NCI-H1436 treated with DMSO at 0.1 percent for 48 hours (cell line): ENCODE measurements around the gene CFAP119.

ENCODE experiments used
- DNase-seq: peaks from one replicate; lab custom pipeline; 2025; lab: John Stamatoyannopoulos, UW

Gene CFAP119

DNA sequence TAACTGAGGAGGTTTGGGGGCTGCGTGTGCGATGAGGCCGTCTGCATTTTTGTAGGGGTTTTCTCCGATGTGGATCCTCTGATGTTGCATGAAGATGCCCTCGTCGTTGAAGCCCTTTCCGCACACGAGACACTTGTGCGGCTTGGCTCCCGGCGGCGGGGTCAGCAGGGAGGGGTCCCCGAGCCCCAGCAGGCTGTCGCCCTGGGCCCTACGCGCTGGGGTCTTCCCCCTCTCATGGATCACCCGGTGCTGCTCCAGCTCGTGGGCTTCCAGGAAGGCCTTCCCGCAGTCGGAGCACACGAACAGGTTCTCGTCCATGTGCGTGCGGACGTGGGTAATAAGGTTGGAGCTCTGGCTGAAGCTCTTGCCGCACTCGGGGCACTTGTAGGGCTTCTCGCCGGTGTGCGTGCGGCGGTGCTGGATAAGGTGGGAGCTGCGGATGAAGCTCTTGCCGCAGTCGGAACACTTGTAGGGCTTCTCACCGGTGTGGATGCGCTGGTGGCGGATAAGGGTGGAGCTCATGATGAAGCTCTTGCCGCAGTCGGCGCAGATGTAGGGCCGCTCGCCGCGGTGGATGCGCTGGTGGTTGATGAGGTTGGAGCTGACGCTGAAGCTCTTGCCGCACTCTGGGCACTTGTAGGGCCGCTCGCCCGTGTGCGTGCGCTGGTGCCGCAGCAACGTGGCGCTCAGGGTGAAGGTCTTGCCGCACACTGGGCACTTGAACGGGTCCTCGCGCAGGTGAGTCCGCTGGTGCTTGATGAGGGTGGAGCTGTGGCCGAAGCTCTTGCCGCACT, 20.8 kb upstream of the CFAP119 start:
- no peak for DNase-seq

DNA sequence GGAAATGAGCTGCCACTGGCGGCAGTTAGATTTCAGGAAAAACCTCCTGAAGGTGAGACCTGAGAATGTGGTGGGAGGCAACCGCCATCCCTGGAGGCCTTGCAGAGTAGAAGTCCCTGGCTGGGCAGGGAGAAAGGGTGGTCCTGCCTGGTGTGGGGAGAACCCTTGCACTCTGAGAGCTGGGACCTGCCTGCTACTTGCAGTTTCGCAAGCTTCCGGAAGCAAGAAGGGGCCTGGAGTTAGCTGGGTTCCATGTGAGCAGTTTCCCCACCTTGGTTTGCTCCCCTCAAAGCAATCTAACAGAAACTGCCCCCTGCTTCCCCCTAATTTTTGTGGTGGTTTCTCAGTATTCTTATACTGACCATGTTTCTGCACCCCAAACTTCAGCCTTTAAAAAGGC, 18.7 kb upstream of the CFAP119 start:
- DNase-seq, result no peak

DNA sequence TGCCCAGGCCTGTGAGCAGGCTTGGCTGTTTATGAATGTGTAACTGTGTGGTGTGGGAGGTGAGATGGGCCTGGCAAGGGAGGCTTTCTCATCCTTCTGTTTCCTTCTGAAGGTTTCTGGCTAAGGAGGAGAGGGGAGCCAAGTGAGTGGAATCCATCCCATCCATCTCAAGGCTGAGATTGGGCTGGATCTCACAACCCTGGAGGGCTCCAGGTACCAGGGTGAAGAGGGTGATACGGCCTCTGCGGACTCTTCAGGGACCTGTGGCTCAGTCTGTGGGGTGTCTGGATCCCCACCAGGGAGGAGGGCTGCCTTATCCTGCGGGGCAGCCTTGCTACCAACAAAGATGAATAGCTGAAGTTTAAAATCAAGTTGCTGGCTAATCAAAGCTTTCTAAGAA, 18.2 kb upstream of the CFAP119 start:
- no peak for DNase-seq

DNA sequence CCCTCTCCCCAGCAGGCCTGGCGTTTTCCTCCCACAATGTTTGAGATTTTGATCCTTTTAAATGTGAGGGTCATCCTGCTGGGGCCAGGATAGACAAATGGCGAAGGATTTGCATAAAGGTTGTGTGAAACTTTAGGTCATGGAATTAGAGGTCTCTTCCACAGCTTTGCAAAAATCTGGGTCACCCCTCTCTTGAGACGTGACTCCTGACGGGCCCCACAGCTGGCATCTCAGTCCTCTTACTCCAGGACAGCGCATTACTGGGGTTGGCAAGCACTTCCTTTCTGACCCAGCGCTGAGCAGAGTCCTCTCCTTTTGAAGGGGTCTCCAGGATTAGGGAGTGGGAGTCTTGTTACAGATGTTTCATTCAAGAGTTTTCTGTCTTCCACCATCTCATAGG, 17.7 kb upstream of the CFAP119 start:
- DNase-seq, result no peak

DNA sequence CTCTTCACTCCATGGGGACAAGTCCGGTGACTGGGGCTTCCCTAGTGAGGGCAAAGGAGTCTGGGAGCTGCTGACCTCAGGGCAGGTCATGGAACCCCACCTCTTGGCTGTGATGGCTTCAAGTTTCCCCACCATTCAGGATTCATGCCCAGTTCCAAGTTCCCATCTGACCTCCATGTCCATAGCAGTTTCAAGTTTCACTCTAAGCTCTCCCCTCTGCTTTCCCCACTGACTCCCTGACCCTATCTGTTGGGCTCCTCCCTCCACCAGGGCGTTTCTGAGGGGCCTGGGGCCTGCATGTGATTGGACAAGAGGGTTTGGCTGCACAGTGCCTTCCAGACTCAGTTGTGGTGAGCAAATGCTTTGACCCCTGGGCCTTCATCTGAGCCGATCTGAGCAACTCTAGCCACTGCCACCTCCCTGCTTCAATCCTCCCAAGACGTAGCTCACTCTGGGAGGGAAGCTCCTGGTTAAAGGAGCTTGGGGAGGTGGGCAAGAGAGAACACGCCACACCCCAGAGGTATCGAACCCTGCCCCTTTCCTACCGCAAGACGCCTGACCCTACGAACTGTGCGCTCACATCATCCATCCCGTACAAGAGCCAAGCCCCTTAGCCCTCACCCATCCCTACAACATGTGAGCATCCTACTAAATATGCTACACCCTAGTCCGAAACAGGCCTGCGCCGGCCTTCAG, 16.8 kb upstream of the CFAP119 start:
- DNase-seq, result no peak

DNA sequence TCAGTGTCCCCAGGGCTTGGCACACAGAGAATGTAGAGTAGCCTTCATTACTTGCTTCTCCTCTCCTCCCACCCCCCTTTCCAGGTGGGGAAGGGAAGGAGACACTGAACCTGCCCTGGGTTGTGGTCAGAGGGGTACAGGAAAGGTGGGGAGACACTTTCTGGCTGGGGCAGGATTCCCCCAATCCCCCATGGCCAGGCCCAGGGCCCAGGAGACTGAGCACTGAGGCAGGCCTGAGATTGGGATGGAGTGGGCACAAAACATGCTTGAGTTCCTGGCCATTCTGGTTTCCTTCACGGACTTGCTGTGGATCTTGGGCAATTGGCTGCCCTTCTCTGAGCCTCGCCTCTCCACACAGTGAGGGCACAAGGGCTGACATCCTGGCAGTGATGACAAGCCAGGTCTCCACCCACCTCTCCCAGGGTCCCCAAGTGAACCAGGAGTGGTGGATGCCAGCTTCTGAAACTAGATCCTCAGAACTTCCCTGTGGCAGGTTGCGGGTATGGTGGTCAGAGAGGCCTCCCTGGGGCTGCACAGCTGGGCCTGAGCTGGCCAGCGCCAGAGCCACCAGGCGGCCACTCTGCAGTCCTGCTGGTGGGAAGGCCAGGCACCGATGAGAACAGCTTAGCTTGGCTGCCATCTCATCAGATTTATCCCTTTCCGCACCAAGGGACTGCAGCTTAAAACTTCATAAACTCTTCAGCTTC, 15.9 kb upstream of the CFAP119 start:
- DNase-seq, result no peak

DNA sequence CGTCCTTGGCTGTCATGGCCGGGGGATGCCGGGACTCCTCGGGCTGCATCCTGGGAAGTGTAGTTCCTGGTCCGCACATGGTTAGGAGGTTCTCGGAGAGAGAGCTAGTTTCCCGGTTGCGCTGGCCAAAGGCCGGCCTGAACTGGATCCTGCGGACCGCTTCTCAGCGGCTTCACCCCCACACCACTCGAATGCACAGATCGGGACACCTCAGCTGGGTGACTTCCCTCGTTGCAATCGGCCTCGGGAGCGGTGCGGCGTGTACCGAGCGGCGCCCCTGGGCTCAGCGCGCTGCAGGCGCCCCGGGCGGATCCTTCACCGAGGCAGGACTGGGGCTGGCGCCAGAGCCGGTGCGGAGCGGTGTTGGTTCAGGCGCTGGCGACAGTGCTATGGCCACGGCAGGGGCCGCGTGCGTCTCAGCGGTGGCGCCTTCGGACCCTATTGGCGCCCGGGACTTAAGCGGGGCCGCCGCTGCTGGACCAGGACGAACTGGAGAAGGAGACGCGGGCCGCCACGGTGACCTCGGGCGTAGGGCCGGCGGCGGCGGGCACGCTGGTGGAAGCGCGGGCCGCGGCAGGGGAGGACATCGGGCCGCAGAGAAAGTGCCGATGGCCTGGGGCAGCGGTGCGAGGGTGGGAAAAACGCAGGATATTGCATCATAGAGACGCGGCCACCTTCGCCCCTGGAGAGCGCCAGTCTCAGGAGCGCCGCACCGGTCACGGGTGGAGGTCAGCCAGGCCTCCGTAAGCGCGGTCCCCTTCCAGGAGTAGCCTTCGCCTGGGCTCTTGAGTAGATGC, 13.7 kb upstream of the CFAP119 start:
- no peak for DNase-seq

DNA sequence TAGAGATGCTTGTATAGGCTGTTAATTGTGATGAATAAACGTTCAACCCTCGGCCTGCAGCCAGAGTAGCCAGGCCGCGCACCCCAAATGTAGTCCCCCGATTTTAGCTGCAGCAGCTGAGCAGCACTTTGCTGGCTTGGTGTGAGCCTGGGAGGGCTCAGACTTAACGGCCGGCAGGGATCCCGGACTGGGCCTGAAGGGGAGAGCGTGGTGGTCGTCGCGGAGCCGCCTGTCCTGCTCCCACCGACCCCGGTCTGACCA, 13.2 kb upstream of the CFAP119 start:
- DNase-seq, result no peak

DNA sequence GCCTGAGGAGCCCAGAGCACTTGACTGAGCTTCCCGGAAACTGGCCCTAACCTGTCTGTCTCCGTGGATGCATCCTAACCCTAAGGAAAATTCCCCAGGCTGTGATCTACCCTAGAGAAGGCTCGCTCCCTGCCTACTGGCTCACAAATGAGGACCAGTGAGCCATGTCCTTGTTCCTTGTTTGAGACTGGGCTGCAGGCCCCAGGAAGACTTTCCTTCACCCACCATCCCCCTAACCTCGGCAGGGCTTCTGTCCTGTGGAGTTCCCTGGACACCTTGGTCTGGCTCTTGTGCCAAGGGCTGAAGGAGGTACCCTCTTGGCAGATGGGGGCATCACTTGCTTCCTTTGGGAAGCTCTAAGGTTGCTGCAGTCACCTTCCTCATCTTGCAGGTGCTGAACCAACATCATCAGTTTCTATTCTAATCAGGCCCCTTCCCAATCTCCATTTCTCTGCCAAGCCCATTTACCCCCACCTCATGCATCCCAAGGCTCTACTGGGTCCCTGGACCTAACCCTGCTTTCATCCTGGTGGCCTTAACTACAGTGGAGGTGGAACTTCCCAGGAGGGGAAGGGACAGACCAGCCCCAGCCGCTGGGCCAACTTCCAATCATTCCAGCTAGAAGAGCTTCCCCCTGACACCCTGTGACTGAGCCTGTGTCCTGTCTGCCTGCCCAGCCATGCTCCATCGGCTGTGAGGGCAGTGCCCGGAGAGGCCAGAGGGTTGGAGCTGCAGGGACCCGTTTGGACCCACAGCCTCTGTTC, 12.7 kb upstream of the CFAP119 start:
- no peak for DNase-seq

DNA sequence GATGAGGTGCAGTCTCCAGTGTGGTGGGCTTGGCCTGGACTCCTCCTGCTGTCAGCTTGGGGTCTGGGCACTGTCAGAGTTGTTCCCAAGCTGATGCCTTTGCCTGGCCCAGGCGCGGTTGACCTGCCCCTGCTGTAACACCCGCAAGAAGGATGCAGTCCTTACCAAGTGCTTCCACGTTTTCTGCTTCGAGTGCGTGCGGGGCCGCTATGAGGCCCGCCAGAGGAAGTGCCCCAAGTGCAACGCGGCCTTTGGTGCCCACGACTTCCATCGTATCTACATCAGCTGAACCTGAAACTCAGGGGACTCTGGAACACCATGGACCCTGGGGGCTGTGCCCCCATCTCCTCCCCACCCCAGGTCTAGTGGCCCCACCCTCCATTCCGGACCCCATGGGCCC, 12.0 kb upstream of the CFAP119 start:
- DNase-seq, result no peak

DNA sequence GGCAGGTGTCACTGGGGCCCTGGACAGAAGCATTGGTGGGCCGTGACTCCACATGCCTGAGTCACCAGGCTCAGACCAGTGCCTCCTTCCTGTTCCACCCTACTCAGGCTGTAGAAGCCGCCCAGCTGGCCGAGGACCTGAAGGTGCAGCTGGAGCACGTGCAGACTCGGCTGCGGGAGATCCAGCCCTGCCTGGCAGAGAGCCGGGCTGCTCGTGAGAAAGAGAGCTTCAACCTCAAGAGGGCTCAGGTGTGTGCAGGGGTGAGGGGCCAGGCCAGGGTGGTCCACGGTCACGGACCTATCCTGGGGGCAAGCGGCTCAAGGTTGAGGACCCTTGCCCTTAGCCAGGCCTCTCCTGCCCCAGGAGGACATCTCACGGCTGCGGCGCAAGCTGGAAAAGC, 9.9 kb upstream of the CFAP119 start:
- DNase-seq, result no peak

DNA sequence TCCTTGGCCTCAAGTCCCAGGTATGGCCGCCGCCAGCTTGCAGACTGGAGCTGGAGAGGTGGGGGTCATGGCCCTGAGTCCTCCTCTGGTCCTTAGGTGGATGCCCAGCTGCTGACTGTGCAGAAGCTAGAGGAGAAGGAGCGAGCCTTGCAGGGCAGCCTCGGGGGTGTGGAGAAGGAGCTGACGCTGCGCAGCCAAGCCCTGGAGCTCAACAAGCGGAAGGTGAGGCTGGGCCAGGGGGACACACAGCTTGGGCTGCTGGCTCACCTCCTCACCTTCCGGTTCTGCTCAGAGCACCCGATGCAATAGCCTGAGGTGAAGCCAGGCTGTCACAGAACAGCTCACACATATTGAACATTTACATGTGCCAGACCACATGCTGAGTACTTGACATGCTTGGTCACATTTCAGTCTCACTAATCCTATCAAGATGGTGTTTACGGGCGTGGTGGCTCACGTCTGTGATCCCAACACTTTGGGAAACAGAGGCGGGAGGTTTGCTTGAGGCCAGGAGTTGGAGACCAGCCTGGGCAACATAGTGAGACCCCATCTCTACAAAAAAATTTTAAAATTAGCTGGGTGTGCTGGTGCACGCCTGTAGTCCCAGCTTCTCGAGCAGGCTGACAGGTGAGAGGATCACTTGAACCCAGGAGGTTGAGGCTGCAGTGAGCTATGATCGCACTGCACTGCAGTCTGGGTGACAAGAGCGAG, 7.7 kb upstream of the CFAP119 start:
- no peak for DNase-seq

DNA sequence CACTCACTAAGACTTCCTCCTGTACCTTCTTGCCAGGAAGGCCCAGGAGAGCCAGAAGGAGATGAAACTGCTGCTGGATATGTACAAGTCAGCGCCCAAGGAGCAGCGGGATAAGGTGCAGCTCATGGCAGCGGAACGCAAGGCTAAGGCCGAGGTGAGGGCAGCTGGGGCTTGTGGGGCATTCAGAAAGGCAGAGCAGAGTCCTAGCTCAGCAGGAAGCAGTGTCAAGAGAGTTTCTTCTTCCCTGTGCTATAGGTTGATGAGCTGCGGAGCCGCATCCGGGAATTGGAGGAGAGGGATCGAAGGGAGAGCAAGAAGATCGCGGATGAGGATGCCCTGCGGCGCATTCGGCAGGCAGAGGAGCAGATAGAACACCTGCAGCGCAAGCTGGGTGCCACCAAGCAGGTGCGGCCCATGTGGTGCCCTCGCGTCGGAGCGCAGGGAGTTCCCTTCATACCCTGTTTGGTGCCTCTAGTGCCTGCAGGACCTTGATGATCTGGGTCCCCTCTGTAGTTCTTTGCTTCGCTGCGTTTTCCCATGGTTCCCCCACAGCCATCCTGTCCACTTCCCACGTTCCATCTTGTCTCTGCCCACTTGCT, 6.8 kb upstream of the CFAP119 start:
- DNase-seq, result no peak

DNA sequence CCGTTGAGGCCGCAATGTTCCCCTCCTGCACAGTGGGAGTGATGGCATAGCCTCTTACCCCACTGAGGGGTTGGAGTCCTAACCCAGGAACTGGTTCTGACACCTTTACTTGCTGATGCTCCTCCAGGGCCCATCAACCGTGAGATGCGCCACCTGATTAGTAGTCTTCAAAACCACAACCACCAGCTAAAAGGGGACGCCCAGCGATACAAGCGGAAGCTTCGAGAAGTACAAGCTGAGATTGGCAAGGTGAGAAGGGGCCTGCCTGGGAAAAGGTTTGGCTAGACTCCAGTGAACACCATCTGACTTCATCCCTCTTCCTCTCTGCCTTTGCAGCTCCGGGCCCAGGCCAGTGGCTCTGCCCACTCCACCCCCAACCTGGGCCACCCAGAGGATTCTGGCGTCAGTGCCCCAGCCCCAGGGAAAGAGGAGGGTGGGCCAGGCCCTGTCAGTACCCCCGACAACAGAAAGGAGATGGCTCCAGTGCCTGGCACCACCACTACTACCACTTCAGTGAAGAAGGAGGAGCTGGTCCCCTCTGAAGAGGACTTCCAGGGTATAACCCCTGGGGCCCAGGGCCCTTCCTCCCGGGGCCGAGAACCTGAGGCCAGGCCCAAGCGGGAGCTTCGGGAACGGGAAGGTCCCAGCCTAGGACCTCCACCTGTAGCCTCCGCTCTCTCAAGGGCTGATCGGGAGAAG, 6.1 kb upstream of the CFAP119 start:
- DNase-seq, result no peak

DNA sequence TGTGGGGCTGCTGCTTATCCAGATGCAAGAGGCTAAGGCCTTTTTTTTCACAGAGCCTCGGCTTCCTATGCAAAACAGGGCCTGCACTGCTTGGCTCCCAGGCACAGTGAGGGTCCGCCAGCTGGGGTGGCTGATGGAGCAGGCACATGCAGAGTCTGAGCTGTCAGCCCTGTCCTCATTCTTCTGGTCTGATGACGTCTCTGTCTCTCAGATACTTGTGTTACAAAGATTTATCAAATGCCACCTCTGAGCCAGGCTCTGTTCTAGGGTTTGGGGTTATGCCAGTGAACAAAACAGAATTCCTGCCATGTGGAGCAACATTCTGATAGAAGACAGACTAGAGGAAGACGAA, 5.0 kb upstream of the CFAP119 start:
- no peak for DNase-seq

DNA sequence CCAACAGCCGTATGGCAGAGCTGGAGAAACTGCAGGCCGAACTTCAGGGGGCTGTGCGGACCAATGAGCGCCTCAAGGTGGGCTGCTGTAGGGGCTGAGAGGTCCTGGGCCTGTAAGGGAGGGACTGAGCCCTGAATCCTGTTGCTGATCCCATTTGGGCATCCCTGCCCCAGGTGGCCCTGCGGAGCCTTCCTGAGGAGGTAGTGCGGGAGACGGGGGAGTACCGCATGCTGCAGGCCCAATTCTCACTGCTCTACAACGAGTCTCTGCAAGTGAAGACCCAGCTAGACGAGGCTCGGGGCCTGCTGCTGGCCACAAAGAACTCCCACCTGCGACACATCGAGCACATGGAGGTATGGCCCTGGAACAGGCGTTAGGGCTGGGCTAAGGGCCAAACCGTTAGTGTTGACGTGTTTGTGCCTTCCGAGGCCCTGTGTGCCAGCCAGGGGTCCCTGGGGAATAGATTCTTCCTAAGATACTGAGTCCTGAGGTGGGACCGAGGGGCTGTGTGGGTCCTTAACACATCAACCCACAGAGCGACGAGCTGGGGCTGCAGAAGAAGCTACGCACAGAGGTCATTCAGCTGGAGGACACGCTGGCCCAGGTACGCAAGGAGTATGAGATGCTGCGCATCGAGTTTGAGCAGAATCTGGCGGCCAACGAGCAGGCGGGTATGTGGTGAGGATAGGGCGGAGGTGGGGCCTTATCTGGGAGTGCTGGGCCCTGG, 4.5 kb upstream of the CFAP119 start:
- no peak for DNase-seq

DNA sequence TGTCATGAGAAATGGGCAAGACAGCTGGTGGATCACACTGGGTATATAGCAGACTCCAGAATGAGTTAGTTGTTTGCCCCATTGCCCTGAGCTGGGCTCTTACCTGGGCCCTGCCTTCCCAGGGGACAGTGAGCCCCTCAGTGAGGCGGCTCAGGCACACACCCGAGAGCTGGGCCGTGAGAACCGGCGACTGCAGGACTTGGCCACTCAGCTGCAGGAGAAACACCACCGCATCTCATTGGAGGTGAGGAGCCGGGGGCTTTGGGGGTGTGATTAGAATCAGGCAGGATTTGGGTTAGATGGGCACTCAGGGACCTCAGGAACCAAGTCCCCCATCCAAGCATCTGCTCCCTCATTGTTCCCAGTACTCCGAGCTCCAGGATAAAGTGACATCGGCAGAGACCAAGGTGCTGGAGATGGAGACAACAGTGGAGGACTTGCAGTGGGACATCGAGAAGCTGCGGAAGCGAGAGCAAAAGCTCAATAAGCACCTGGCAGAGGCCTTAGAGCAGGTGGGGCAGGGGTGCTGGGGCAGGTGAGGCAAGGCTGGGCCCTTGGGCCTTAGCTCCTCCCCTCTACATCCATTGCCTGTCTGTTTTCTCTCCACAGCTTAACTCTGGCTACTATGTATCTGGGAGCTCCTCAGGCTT, 3.1 kb upstream of the CFAP119 start:
- no peak for DNase-seq

DNA sequence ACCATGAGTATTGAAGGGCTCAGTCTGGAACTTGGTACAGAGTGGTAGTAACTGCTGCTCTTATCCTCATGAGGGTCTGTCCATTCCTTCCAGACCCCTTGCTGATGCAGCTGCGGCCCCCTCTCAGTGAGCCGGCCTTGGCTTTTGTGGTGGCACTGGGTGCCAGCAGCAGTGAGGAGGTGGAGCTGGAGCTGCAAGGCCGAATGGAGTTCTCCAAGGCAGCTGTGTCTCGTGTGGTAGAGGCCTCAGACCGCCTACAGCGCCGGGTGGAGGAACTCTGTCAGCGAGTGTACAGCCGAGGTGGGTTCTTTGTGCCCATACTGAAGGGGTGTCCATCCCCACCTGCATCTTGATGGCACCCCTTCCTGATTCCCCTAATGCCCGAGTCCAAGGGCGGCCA, 2.2 kb upstream of the CFAP119 start:
- no peak for DNase-seq
